ENCODE results near the gene RBPJL. TPM values are rescaled to one million over a fixed set of nuclear protein-coding genes. Genes with fewer than 3 reads are reported as not detected.

RBPJL gene
- total and polyA plus RNA-seq, 2 of the 13 experiments (the other 11 are each of a cell fraction or from before 2014, with no cell fraction given), result not detected

- TF ChIP-seq POGK (CRISPR knock-in tag; conservative IDR thresholded peaks at IDR 0.05) (peak; percentile 97), THAP11 (CRISPR knock-in tag; IDR thresholded peaks at IDR 0.05) (peak; percentile 96), ZNF460 (CRISPR knock-in tag; IDR thresholded peaks at IDR 0.05; ENCODE audit: borderline replicate concordance) (no peak), ZNF33A (CRISPR knock-in tag; IDR thresholded peaks at IDR 0.05; ENCODE audit: borderline replicate concordance) (peak; percentile 27; the same call in 1 of the 2 replicates), KDM1A (CRISPR knock-in tag; IDR thresholded peaks at IDR 0.05) (no peak; the same call in 1 of the 2 replicates), ARID2 (CRISPR knock-in tag; IDR thresholded peaks at IDR 0.05; ENCODE audit: borderline replicate concordance) (no peak), SATB2 (CRISPR knock-in tag; IDR thresholded peaks at IDR 0.05) (no peak; the same call in 1 of the 2 replicates), GLMP (CRISPR knock-in tag; IDR thresholded peaks at IDR 0.05; ENCODE audit: borderline replicate concordance) (no peak), PRPF4 (IDR thresholded peaks at IDR 0.05; ENCODE audit: low read depth, low read length, poor library complexity, severe bottlenecking) (no peak), ZNF296 (CRISPR knock-in tag; conservative IDR thresholded peaks at IDR 0.05) (no peak), HMG20A (CRISPR knock-in tag; IDR thresholded peaks at IDR 0.05; ENCODE audit: borderline replicate concordance) (no peak), ZNF619 (CRISPR knock-in tag; IDR thresholded peaks at IDR 0.05) (peak; percentile 96), KLF15 (CRISPR knock-in tag; IDR thresholded peaks at IDR 0.05; ENCODE audit: borderline replicate concordance) (0 out of 2 replicates have a peak, but pooled peaks have one; percentile 54), RCOR2 (CRISPR knock-in tag; IDR thresholded peaks at IDR 0.05) (peak; percentile 12; the same call in 1 of the 2 replicates), CAMTA2 (CRISPR knock-in tag; IDR thresholded peaks at IDR 0.05; ENCODE audit: borderline replicate concordance) (peak; percentile 69; the same call in 1 of the 2 replicates), ARID3A (IDR thresholded peaks at IDR 0.05; ENCODE audit: low read depth, low read length) (peak; percentile 6), NCOA1 (CRISPR knock-in tag; IDR thresholded peaks at IDR 0.05) (no peak)
- TF ChIP-seq, protein P1, sequence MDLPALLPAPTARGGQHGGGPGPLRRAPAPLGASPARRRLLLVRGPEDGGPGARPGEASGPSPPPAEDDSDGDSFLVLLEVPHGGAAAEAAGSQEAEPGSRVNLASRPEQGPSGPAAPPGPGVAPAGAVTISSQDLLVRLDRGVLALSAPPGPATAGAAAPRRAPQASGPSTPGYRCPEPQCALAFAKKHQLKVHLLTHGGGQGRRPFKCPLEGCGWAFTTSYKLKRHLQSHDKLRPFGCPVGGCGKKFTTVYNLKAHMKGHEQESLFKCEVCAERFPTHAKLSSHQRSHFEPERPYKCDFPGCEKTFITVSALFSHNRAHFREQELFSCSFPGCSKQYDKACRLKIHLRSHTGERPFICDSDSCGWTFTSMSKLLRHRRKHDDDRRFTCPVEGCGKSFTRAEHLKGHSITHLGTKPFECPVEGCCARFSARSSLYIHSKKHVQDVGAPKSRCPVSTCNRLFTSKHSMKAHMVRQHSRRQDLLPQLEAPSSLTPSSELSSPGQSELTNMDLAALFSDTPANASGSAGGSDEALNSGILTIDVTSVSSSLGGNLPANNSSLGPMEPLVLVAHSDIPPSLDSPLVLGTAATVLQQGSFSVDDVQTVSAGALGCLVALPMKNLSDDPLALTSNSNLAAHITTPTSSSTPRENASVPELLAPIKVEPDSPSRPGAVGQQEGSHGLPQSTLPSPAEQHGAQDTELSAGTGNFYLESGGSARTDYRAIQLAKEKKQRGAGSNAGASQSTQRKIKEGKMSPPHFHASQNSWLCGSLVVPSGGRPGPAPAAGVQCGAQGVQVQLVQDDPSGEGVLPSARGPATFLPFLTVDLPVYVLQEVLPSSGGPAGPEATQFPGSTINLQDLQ (CRISPR knock-in tag; IDR thresholded peaks at IDR 0.05), result no peak
Observed at GRCh38 chr20:45362804-45363610, 56.4 kb downstream of the RBPJL start, which contains the start of gene SYS1 (continued).

All from HepG2 (cell line).